ENCODE measurements around the gene DNAJC10.
A peak's percentile ranks its signal among the peaks of the same experiment; 100 is the strongest.
"Not testable (repeated sequence)": the region's sequence is repeated elsewhere in the genome, so short reads cannot be mapped to it uniquely, and the experiment has no call there.

The DNAJC10 gene

DNA sequence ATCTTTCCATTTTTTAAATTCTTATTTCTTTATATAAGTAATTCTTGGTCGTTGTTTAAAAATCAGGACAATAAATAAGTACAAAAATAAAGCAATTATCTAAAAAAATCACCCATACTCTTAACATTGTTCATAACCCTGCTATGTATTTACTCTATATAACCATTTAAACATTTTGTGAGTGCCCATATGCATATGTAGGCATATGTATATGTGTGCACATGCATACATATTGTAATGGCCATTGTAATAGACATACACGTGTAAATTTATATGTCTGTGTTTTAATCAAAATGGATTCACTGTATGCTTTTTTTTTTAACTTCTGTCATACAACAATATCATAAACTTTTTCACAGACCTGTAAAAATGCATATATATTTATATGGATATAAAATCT, 25.6 kb downstream of the DNAJC10 start:
- no peak for DNase-seq (ENCODE audit: low spot score)
- no peak for TF ChIP-seq CTCF (IDR thresholded peaks at IDR 0.05; ENCODE audit: extremely low read depth, missing control alignments)

- no peak for TF ChIP-seq CTCF (IDR thresholded peaks at IDR 0.05; ENCODE audit: extremely low read depth, missing control alignments)
- no peak for DNase-seq (ENCODE audit: low spot score)
Observed at GRCh38 chr2:182744490-182744889, 28.4 kb downstream of the DNAJC10 start.

DNA sequence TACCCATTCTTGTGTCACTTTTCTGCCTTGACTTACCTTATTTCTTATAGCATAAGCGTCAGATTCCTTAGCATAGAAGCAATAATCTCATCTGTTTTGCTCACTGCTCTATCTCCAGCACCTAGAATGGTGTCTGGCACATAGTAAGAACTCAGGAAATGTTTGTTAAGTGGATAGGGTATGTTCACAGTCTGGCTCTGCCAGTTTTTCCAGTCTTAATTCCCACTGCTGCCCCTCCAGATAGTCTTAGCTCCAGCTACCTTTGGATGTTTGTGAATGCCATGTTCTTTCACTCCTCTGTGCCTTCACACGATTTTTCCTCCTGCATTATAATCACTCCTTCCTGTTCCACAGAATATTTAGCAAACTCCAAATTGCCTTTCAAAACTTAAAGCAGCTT, 29.0 kb downstream of the DNAJC10 start:
- no peak for DNase-seq (ENCODE audit: low spot score)
- no peak for TF ChIP-seq CTCF (IDR thresholded peaks at IDR 0.05; ENCODE audit: extremely low read depth, missing control alignments)

- not testable (repeated sequence) for DNase-seq (ENCODE audit: low spot score)
Observed at GRCh38 chr2:182745894-182746293, 29.8 kb downstream of the DNAJC10 start.

DNA sequence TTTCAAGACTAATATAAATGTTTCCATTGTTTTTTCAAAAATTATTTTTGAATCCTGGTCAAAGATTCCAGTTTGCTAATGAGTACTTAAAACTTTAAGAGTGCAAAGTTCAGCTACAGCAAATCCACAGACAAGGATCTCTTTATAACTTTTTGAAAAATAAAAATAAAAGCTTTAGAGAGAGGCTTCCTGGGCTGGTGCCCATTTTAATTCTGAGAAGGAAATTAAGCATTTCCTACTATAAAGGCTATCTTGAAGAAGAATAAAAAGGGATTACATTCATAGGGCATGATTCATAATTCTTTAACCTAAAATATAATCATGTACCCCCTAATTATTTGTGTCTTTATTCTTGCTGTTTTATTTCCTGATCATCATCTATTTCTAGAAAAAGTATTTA, 38.2 kb downstream of the DNAJC10 start:
- DNase-seq (ENCODE audit: low spot score), result no peak
- TF ChIP-seq CTCF (IDR thresholded peaks at IDR 0.05; ENCODE audit: extremely low read depth, missing control alignments), result no peak

GRCh38 chr2:182758379-182758778, 42.3 kb downstream of the DNAJC10 start:
- no peak for DNase-seq (ENCODE audit: low spot score)
- no peak for TF ChIP-seq CTCF (IDR thresholded peaks at IDR 0.05; ENCODE audit: extremely low read depth, missing control alignments)

DNA sequence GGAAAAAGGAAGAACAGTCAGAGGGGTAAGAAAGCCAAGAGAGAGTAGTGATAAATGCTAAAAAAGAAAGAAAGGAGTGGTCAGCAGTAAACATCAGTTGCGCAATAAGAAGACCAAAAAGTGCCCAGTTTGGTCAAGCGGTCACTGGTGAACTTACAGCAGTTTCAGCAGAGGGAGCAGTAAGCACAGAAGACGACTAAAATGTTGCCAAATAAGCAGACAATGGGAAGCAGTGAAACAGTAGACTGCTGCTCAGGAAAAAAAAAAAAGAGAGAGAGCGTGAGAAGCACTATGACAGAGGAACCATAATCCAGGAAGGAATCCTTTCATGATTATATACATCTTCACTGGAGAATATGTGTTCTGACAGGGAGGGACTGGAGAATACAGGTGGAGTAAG, 45.8 kb downstream of the DNAJC10 start:
- DNase-seq (ENCODE audit: low spot score), result no peak
- TF ChIP-seq CTCF (IDR thresholded peaks at IDR 0.05; ENCODE audit: extremely low read depth, missing control alignments), result no peak

- peak; percentile 18 for TF ChIP-seq CTCF (IDR thresholded peaks at IDR 0.05; ENCODE audit: extremely low read depth, missing control alignments)
- DNase-seq (ENCODE audit: low spot score), result peak; percentile 5
Observed at GRCh38 chr2:182763311-182763912, 47.4 kb downstream of the DNAJC10 start.

All from GM20000 (cell line).